ENCODE data around the gene CHRNA1.
A peak's percentile ranks its signal among the peaks of the same experiment; 100 is the strongest.

The CHRNA1 gene

DNA sequence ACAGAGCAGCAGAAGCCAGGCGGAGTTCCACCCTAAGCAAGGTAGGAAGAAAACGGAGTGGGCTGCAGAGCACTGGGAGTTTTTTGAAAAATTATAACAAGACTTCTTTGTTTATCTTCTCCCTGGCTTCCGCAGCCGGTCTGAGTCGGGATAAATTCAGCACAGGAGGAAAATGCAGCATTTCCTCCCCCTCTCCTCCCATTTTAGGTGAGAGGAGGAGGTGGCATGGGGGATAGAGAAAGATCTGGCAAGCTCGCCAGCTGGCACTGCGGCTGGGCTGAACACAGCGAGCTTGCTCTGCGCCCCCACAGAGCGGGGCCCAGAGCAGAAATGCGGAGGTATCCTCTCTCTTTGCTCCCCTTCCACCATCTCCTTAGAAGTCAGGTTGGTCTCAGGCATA is 17.7 kb upstream of the CHRNA1 start:
- no peak for DNase-seq (ENCODE audit: low read depth)

DNA sequence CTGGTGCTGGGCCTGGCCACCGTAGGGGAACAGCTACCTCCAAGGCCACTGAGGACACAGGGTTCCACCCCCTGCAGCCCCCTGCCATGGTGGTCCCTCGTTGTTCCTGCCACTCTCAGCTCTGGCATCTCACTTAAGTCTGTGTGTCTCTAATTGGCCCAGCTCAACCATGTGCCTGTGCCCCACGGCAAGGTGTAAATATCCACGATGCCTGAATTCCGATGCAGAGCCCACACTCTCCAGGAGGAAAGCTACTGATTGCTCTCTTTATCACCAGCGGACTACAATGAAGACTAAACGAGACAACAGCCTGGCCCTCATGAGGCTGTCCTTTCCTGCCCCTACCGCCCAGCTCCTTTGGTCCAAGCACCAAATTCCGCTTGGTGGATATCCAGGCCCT is 17.0 kb upstream of the CHRNA1 start:
- DNase-seq (ENCODE audit: low read depth): no peak

DNA sequence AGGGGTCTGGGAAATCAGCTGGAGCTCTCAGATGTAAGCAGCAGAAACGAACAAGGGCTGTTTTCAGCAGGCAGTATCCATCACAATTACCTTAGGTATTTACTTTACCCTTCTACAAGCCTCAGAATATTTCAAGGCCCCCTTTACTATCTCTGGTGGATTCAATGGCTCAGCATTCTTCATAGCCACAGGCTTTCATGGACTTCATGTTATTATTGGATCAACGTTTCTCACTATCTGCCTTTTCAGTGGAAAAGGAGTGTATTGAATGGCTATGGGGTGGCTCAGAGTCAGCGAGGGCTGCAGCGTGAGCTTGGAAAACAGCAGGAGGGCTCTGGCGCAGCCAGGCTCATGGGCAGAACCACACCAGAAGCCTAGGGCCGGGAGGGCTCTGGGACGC is 16.6 kb upstream of the CHRNA1 start:
- no peak for DNase-seq (ENCODE audit: low read depth)

DNA sequence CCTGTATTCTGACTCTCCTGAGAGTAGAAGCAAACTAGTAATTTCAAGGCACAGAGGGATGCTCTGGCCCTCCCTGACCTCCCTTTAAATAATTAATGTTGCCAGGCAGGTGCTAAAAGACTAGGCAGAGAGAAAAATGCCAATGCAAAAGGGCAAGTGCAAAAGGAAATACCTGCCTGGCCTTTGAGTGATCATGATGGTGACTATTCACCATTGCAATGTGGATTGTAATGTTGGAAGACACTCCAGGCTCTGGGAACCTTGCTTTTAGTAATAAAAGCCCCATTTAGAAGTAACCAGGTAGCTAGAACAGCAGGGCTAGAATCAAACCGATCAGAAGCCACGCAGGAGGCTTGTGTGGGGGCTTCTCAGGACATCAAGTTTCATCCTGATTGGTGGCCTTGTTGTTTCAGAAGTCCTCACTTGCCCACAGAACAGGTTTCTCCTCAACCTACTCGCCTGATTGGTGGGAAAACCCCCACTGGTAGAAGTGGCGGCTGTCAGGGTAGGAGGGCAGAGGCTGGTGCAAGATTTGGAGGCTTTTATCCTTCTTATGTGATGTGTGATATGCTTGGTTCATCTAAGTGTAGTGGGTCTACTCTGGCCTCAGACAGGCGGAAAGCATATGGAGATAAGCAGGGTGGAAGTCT is 16.0 kb upstream of the CHRNA1 start:
- peak; percentile 34 for DNase-seq (ENCODE audit: low read depth)

DNA sequence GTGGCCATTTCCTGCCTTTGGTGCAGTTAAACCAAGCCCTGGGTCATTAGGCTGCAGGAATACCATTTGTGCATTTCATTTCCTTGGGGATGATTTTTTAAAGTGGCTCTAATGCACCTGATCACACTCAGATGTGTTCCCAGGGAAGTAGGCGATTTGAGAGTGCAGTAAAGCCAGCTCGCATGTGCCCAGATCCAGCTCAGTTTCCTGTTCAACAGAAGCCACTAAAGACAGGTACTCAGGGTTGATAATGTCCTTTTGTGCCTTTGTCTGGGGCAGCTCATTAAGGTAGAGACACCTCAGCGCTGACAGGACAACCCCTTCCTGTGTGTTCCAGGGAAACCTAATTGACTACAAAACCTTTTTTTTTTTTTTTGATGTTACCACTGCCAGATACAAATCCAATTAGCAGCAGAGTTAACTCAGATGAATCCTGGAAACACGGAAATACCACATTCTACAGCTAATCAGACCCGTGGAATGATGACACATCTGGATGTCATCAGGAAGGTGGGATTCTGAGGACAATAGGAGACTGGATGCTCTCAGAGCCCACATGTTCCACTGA is 15.2 kb upstream of the CHRNA1 start:
- peak; percentile 81 for DNase-seq (ENCODE audit: low read depth)

DNA sequence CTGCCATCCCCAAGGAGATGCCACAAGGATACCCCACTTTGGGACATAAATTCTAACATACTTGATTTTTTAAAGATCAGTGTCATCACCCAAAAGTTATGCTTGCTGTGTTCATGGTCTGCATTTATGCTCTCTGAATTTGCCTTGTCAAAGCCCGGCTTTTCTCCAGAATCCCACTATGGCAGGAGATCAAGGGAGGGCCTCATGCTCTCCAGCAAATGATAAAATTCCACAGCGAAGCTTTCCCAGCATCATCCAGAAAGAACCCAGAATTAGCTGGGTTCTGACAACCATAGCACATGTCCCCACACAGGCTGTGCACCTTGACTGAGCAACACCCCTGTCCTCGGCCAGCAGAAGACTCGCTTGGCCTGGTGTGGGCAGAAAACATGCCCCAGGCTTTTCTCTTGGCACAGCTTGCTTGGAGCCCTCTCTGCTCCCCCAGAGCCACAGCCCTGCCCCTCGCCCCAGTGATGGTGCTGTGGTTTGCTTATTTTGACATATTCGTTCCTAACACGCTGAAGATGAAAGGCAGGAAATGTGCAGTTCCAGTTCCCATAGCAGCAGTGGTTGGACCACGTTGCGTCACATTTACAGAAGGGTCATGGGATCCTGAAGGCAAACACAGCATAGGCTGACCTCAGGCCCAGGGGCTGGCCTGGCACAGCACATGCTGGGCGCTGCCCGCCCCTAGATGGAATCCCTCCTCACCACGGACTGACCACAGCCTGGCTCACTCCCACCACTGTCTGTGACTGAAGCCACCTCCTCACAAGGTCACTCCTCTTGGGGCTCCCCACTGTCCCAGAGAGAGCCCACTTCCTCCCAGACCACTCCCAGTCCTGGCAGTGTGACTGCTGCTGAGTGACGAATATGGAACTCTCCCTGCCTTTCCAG is 14.1 kb upstream of the CHRNA1 start:
- peak; percentile 90 for DNase-seq (ENCODE audit: low read depth)

DNA sequence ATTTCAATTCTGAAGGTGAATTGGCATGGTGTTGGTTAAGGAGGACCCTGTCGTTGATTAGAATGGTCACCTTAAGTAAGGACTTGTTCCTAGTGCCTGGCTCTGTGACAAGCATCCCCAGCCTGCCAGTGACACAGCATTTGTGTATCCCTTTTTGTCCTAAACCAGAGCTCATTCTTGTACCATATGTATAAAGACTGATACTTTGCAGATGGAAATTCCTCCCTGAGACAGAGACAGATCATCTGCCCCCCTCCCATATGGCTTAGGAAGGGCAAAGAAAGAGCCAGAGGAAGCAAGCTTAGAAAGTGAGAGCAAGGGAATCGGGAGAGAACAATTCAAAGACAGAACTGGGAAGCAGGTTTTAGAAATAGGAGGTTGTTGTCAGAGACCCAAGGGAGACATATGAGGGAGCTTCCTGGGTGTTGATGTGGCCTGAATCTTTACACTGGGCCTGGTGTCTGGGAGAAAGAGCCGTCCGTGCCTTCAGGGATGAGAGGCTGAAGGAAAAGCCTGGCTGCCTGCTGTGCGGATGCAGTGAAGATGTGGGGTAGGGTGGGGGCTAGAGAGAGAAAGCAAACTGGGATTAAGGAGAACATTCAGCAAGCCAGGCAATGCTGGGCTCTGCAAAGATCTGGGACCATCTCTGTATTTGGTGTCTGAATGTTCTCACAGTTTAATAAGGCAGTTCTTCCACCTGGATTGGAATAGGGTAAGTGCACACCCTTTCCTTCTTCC is 13.2 kb upstream of the CHRNA1 start:
- DNase-seq (ENCODE audit: low read depth): no peak

DNA sequence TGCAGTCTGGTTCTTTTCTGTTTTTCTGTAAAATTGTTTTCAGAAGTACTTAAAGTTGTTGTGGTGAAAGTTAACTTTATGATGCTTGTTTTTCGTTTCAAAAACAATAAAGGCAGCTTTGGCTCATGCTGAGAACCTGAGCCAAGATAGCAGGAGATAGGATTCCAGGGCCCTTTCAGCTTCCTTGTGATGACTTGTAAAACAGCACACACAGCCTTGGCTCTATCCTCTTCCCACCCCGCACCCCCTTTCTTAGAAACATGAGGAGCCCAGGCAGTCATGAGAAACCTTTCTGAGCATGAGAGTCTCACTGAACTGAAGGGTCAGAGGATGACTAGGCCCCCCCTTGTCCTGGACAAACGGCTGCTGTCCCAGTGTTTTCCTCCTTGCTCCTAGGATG is 12.4 kb upstream of the CHRNA1 start:
- DNase-seq (ENCODE audit: low read depth): no peak

DNA sequence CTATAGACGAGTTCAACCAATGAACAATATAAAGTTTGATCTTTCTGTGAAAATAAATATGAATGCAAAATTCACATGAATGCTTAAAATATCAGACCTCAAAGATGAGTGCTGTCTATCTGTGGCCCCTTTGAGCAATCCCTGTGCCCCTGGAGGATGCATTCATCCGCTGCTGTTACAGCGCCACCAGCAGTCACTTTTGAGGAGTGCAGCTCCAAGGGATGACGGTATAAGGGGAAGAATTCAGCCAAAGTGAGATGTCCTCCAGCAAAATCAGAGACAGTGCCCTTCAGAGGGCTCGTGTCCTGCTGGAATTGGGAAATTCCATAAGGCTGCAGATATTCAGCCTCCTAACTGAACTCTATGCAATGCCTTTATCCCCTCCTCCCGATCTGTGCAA is 12.0 kb upstream of the CHRNA1 start:
- no peak for DNase-seq (ENCODE audit: low read depth)

DNA sequence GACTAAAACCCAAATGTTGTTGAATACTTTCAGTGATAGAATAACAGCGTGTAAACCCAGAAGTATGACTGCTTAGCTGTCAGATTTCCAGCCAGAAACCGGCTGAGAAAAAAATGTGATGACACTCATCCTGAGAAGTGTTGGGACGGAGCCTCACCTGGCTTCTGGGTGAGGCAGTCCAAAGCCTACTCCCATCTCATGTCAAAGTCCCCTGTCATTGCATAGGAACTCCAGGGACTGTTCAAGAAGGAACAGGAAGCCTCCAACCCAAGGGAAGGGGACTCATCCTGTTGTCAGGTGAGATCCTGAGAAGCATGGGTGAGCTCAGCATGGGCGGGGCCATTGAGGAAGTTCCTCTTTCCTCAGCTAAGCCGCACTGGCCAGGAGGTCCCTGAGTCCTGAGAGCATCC is 11.3 kb upstream of the CHRNA1 start:
- peak; percentile 28 for DNase-seq (ENCODE audit: low read depth)

DNA sequence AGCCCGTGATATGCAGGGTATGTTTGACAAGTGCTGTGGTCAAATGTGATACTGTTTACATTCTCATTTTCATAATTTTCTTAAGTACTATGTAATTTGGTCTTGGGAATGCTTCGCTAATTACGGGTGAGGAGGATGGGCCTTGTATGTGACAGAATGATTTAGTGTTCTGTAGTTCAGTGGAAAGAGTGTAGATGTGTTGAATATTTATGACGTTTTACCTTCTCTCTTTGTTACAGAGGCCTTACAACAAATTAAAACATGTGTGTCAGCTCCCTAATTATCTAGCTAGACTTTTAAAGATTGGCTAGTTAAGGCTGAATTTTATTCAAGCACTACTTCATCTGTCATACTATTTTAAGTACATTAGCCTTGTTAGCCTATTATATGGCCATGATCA is 10.6 kb upstream of the CHRNA1 start:
- DNase-seq (ENCODE audit: low read depth): no peak

DNA sequence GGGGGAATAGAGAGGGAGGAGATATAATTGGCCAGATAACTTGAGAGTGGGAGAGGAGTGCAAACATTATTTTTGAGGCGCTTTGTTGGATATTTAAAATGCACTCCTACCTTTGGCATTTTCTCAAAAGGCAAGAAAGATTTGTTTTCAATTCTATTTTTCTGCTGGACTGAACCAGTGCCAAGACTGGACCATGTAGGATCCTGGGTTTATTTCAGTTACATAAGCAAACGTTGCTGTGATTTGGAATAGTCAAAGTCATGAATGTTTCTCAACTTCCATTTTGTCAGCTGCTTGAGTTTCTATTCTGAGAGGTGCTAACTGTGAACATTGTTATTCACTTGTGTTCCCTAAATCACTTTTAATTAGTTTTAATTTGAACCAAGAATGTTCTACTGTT is 8.9 kb upstream of the CHRNA1 start:
- DNase-seq (ENCODE audit: low read depth): no peak

DNA sequence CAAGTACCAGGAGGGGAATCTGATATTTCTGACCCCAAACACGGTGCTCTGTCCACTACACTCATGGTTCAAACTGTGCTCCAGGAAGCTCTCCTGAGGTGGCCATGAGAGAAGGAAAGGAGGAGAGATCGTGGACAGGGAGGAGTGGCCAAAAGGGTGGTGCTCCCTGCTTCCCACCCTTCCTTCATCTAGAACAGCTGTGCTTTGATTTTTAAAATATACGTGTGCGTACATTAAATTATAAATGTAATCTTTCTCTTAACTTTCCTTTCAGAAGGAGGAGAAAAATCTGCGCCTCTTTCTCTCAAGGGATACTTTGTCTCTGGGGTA is 8.2 kb upstream of the CHRNA1 start:
- no peak for DNase-seq (ENCODE audit: low read depth)

DNA sequence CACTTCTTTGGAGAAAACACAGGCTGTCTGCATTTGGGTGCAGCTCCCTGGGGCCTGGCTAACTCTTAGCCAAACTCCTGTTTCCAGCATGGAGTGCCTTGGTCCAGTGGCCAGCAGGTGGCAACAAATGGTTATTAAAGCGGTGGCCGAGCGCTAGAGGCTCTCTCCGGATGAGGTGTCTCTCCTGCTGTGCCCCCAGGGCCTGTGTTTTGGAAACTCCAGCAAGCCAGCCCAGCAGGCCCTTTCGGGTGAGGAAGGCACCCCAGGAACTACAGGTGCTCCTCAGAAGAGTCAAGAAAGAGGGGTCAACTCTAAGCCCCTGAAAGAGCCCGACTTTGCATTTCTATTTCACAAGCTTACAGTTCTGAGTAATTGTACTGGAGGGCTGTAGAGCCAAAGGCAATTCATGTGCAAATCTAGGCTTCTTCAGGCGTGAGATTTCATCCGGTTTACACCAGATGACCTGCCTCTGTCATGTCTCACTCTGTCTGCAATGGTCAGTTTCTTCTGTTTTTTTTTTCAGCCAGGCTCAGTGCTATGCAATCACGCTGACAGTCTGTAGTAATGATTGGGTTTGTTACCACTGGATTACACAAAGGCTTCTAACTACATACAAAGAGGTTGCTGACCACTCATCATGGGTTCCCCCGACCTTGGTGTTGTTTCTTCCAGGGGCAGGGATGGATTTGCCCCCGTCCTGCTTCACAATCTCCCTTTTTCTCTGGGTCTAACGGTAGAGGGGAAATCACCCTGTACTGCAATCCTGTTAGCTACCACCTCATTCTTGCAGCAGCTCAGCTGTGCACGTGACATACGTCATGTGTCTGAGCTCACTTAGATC is 7.6 kb upstream of the CHRNA1 start:
- peak; percentile 90 for DNase-seq (ENCODE audit: low read depth)

DNA sequence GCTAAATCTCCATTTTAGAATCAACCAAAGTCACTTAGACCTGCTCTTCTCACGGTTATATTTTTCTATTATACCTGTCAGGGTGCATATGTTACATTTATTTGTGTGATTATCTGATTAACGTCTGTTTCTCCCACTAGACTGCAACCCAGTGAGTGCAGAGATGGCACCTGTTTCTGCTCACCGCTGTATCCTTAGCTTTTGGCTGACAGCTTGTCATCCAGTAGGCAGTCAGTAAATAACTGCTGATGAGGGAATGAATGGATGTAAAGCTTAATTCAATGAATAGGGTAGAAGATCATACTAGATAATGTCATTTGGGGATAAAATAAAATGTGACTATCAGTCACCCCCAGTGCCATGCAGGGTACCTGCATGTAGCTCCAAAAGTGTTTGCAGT is 6.9 kb upstream of the CHRNA1 start:
- no peak for DNase-seq (ENCODE audit: low read depth)

DNA sequence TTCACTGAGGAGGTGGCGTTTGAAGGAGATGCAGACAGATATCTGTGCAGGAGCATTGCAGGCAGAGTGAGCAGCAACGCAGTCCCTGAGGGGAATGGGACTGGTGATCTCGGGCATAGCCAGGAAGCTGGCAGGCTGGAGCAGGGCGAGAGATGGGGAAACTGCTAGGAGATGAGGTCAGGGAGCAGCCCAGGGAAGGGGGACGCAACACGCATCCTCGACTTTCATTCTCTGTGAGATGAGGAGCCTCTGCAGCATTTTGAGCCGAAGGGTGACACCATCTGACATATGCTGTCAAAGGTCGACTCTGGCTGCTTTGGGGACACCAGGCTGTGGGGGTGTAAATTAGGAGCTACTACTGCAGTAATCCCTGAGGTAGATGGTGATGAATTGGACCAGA is 4.3 kb upstream of the CHRNA1 start:
- DNase-seq (ENCODE audit: low read depth): no peak

DNA sequence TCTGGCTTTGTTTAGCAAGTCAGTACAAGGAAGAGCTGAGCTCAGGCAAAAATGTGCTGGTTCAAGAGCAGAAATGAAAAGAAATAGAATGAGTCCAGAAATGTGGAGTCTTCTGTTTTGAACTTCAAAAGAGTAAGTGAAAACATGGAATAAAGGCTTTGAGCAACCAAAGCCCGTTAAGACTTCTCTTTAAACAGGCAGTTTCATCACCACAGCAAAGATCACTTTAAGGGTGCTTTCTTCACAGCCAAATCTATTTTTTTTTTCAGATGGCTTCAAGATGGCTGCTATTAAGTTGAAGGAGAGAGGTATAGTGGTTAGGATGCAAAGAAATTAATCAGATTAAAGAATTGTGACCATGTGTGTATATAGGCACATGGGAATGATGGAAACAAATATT is 2.0 kb upstream of the CHRNA1 start:
- no peak for DNase-seq (ENCODE audit: low read depth)

DNA sequence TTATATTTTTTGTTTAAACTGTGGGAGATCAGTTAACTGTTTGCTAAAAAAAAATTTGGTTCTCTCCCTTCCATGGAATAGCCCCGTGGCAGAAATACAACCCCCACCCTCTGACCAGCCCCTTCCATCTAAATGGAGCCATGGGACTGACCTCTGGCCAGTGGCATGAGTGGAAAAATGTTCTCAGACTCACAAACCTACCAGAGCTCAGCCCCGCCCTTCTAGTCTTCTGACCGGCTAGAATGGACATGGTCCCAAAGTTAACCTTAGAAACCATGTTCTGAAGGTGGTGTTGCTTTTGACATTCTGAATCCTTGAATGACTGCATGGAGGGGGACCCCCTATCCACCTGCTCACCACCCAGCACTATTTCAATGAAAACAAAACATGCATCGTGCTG is 1.3 kb upstream of the CHRNA1 start:
- no peak for DNase-seq (ENCODE audit: low read depth)

DNA sequence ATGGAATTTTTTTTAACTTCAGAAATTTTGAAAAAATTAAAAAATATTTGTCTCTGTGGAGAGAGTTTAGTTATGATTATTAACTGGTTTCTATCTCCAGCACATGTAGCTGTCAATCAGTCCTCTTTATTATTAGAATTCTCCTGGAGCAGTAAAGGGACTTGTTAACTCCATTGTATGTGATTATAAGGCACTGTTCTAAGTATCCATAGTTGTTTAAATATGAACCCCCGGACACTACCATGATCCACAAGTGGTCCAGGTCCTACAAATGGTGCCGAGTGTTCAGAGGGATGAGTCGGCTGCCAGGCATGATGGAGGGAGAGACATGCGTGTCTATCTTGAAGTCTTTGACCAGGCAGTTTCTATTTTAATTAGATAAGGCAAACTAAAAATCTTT is 492 bp downstream of the CHRNA1 start:
- DNase-seq (ENCODE audit: low read depth): peak; percentile 30

DNA sequence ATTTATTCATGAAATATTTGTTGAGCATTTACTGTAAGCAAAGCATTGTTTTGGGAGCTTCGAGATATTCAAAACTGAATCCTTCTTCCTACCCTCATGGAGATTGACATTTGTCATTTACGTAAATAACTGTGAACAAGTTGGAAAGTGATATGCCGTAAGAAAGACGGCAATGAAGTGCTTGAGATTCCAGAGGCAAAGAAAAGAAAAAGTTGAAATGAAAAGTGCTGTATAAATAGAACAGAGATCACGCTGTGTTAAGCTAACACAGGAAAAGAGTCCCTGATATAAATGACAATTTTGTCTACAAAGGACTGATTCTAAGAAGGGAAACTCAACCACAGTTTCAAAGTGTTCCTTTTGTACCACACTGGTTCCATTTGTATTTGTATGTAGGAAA is 1.8 kb downstream of the CHRNA1 start:
- DNase-seq (ENCODE audit: low read depth): no peak

DNA sequence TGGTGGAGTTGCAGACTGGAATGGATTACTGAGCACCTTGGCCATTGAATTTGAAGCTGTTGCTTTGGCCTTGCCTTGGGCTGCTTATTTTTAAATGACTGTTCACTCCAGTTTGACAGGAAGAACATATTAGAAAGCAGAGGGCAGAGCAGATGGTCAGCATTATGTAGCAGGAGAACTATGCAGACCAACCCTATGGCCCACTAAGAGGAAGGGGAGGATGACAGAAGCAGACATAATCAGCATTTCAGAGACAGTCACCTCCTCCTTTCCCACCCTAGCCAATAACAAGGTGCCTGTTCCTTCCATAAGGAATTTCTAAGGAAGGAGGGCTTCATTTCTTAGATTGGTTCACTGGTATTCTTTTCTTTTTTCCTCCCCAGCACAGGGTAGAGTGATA is 2.4 kb downstream of the CHRNA1 start:
- DNase-seq (ENCODE audit: low read depth): no peak
